B cell (primary cell): ENCODE measurements around the gene GNA14.
"Not testable (repeated sequence)": the region's sequence is repeated elsewhere in the genome, so short reads cannot be mapped to it uniquely, and the experiment has no call there.

Source experiments
- CTCF ChIP-seq: fragments of 200-600 bp; IDR thresholded peaks from one replicate; pipeline ENCODE4 v1.8.0; 2022; ENCODE audit warnings: antibody characterized with exemption, mild to moderate bottlenecking
- EZH2 ChIP-seq: IDR thresholded peaks from 2 replicates; pipeline ENCODE4 v1.6.1; 2012; ENCODE audit warnings: borderline replicate concordance, low read depth, mild to moderate bottlenecking, moderate library complexity, low read length; ENCODE audit not compliant: insufficient read depth, poor library complexity, severe bottlenecking

- TF ChIP-seq CTCF, EZH2: not testable (repeated sequence)
These were observed 207.0 kb downstream of the GNA14 start for GRCh38 chr9:77441124-77441523.
